Fibroblast of skin of left quadriceps (primary cell): Measurements from ENCODE around the gene ARHGEF9.

Experiments used
- DNase-seq, 2 experiments: peaks; one replicate each; pipeline ENCODE4 v3.0.0-alpha.2; 2013; ENCODE audit warnings: low read depth in 2 of 2

The ARHGEF9 gene

DNA sequence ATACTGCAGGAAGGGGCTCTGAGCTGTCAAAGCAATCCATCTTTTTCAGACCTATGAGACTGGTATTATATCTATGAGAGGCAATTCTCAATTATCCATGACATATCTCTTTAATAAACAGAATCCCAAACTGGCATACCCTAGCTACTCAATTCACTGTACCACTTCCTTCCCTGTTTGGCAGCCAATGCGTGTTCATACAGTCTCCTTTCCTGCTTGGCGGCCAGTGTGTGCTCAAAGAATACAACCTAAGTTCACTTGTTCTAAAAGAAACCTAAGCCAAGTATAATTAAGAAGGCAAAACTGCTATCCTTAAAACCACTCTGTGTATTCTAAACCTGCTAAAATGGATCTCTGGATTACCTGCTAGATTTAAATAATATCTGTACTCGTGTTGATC, 38.3 kb downstream of the ARHGEF9 start:
- DNase-seq: no peak

DNA sequence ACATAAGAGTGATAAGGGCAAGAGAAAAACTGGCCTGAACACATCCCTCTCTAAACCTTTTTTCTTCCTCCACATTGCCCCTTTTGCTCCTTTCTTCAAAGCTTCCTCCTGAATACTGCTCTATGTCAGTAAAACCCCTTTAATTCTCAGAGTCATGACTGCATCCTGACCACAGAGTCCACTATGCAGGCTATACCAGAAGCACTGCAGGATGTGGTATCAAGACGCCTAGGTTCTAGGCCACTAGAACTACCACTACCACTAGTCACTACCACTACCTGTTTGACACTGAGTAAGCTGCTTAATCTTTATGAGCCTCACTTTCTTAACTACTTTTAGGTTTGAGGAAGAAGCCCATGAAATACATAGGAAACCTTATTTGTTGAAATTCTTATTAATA, 38.7 kb downstream of the ARHGEF9 start:
- DNase-seq: no peak

DNA sequence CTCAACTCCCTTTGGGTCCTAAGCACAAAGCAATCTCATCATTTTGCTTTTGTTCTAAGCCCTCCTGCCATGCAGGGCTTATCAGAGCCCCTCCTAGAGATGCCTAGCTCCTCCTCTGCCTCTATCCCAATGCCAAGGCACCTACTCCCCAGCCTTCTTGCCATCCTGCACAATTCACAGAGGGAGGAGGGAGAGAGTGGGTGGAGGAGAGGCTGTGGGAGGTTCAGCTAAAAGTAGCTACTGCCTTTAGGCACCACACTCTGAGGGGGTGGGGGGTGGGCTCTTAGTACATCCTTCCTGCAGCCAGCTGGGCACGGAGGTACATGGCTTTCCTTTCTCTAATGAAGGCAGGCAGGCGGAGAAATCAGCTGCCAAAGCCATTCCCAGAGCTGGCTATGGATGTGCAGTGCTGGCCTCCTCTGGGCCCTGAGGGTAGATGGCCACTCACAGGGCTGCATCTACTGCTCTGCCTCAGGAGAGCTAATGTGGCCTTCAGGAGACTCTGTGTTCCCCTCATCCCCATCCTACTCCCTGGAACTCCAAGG, 40.1 kb downstream of the ARHGEF9 start:
- DNase-seq: no peak

DNA sequence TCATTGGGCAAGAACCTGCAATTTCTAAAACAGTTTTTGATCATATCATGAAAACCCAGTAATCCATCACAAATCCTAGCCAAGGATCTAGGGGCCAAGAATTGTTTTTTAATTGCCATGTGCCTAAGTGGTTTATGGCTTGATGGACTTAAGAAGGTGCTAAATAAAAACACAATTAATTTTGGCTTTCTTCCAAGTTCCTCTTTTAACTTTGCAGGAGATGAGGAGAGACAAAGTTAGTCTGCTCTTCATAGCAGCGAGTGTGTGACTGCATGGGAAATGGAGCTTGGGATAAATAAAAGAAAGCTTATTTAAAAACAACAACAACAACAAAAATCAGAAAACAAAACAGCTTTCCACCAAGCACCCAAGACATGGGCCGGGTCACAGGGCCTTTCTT, 41.4 kb downstream of the ARHGEF9 start:
- no peak for DNase-seq

DNA sequence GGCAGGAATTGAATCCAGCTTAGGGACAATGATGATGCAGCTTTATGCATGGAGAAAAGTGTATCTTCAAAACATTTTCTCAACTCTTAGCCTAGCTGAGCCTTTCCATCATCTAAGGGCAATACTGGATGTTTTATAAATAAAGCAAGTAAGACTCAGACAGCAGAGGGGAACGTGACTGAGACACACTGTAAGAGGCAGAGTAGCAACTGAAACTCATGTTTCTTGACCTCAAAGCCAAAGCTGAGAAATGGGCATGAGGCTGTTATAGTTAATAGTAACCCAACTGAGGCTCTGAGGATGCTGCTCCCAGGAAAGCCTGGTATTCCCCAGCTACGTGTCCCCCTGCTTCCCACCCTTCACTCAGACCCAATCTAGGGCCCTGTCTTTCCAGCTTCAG, 44.6 kb downstream of the ARHGEF9 start:
- no peak for DNase-seq

DNA sequence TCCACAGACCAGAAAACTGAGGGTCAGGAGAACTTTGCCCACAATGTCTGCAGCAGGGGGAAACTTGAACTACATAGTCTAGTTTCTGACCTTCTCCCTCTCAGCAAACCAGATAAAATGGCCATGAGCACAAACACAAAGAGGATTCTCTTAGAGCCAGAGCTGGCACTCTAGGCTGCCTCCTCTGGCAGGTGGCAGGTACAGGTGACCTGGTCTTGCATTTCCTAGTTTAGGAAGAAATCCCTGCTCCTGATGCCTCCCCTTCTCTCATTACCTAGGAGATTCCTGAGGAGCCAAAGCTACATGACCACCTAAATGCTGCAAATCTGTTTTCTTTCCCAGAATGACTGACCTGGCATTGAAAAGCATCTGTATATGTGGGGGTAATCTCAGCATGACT, 45.1 kb downstream of the ARHGEF9 start:
- no peak for DNase-seq

DNA sequence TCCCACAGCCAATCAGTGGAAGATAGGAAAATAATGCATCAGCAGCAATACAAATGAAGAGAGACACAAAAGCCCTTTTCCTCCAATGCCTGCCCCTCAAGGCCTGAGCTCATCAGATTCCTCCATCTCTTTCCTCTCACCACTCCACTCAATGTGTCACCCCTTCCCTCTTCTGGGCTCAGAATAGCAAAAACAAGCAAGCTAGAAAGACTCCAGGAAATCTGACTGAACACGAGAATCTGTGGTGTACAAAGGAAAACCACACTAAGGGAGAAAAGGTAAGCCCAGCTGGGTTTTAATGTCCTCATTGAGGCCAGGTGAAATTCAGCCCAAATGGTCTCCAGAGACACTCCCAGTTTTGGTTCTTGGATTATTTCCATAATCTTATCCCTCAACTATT, 46.3 kb downstream of the ARHGEF9 start:
- no peak for DNase-seq

DNA sequence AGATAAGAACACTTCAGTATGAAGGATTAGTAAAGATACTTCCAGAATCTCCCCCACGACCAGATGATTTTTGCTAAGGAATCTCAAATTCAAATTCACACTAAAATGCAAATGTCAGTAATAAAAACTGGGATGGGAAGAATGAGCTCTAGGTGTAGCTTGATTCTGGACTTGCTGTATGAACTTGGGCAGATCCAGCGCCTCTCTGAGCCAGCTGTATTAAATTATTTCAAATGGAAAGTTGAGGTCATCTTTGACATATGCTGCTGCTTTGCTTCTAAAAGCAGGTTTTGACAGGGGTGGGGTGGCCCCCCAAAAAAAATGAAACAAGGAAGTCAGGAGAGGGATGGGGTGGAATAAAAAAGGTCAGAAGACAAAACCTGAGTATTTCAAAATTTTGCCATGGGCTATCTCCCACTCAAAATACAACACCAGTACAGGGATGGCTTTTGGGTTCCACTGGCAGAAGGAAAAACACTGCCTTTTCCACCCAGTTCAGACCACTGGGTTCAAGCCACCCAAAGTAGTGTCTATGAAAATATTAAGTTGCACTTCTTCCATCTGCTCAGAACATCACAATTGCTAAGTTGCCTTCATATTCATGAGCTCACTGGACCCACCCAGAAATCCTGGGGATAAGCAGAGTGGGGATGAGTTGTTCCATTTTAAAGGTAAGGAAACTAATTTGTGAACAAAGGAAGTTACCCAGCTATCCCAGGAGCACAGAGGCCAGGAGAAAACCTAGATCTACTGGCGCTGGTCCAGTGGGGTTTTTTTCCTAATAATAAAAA, 47.7 kb downstream of the ARHGEF9 start:
- no peak for DNase-seq

DNA sequence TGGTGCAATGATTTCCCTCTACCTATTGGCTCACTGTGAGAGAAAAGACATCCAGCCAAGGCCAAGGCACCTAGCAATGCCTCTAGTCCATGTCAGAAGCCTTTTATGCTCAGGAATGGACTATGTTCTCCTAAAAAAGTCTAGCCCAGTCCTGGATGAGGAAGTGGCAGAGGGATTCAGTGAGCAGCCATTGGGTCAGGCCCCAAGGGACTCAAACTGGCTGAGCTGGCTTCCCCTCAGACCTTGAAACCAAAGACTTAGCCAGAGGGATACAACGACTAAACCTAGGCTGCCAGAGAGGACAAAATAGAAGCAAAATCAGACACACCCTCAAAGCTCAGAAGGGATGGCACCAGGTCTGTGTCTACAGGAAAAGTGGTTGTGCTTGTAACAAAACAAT, 49.1 kb downstream of the ARHGEF9 start:
- no peak for DNase-seq

DNA sequence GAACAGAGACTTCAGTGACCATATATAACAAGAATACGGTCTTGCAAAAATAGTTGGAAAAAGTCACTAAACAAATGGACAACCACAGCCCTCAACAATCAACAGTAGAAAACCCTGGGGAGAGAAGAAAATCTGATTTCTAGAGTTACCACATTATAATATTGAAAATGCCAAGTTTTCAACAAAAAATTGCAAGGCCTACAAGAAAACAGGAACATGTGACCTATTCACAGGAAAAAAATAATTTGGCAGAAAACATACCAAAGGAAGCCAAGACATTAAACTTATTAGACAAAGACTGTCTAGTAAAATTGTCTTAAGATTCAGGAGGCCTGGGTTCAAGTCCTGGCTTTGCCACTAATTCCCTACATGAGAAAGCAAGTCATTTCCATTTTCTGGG, 64.7 kb downstream of the ARHGEF9 start:
- no peak for DNase-seq

DNA sequence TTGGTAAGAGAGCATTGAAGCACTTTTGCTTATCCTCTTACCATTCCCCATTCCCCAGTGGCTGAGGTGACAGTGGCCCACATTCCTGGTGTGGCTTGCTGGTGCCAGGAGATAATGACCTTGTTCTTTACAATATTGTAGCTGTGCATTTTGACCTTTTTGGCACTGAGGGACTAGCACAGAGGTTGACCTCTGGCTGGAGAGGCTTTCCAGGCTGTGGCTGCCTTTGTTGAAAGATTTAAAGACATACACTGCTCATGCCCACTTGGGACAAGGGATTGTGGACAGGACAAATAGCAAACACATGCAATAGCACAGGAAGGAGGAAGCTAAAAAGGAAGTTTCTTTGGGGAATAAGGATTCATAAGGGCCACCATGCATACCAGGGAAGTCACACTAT, 65.4 kb downstream of the ARHGEF9 start:
- no peak for DNase-seq

DNA sequence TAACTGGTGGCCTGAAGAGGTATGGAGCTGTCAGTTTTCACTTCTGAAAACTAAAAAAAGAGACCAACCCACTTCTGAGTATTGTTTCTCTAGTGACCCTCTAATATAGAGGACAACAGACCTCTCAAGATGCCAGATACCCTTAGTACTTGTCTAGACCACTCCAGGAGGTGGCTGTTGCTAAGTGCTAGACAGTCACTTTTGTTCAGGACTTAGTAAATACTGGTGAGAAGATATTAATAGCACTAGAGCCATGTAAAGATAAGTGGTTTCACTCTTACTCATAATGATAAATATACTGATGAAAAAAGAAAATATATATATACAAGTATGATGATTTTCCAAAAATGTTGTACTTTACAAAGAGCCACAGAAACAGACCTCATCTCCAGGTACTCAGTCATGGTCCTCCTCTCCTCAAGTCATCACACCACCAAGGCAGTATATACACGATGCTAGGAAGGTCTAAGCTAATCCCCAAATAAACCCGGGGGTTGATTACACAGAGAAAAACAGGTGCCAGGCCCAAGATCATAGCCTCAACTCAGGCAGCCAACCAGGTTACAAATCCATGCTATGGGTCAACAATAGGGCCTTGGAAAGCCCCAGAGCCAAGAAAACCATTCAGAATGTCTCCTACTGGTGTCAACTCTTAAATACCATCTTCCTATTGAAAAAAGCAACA, 66.9 kb downstream of the ARHGEF9 start:
- DNase-seq: no peak

DNA sequence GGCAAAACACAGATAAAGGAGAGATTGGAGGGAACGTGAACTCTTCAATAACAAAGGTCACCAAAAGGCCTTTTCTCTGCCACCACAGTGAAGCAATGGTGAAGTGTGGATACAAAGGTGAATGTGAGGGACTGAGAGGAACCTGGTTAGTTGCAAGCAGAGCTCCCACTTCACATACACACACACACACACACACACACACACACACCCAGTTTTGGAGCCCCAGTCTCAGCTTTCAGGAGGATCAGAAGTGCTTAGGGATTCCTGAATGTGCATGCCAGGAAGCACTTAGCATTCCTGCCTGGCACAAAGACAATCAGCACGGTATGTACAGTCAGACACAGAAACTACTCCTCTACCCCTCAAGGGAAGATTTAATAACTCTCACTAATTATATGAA, 71.5 kb downstream of the ARHGEF9 start:
- DNase-seq: no peak

DNA sequence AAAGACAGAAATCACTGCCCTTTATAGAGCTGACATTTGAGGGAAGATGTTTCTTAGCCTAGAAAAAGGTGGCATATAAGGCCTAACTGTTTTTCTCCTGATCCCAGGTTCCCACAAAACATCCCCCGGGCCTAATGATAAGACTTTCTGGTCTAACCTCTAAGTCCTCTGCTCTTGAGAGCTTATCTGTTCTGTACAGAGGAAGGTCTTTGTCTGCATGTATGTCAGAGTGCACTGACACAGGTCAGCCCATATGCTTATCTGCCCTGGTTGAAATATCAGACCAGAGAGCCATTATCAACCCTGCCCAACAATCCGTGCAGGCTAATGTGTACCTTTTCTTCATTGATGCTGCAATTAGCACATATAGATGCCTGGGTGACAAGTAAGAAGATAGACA, 76.2 kb downstream of the ARHGEF9 start:
- no peak for DNase-seq

DNA sequence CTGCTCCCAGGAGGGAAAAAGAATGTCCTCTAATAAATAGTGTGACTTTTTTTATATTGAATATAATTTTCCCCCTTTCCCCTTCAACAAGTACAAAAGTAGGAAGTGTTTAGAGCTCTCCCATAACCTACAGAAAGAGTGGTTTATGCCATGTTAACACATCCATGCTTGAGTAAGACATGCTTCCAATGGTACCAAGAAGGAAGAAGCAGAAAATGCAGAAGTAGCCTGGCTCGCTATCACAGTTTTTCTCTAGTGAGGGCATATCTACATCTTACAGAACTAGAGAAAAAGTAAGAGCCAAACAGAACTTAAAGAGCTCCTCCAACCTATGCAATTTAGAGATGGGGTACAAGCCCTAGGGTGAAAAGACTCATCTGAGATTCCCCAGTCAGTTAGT, 82.5 kb downstream of the ARHGEF9 start:
- no peak for DNase-seq

DNA sequence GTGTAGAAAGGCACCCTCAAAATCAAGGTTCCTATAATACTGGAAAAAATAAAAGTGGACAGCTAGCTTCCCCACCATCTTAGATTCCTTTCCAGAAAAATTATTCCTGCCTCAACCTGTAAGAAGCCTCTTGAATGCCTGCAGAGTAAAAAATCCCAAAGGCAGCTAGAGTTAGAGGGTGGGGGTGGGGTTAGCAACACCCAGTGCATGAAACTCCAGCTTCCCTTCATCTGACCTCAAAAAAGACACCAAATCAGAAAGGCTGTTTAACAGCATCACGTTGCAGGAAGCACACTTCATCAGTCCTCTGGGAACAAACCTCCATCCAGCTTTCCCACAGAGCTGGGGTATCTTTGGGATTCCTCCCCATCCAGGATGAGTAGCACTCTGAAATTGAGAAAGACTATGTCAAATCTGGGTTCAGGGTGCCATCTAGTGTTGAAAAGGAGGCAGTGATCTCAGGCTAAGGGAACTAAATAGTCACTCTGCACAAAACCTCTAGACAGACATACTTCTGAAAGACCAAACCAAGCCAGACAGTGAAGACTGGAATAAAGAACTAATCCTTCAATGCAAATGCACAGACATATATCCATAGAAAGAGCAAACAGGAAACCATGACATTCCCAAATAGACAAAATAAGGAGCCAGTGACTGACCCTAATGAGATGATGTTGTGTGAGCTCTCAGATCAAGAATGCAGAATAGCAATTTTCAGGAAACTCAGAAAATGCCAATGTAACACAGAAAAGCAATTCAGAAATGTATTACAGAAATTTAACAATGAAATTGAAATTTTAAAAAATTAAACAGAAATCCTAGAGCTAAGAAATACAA, 97.9 kb downstream of the ARHGEF9 start:
- DNase-seq: peak; percentile 55 to 56

DNA sequence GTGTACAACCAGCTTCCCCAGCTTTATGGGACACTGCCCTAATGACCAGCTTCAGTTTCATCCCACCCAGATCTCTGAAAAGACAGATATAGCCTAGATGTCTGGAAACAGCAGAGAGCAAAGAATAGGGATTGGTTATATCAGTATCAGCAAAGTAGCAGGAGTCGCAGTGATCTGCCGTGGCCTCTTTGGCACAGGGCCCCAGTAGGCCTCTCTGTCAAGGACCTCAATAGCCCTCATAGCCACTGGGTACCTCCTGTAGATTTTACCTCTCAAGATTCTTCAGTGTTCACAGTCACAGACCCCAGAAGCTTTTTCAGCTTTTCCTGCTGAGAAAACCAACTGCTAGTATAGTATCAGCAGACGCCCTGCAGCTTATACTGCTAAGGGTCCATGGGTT, 104.6 kb downstream of the ARHGEF9 start:
- no peak for DNase-seq

DNA sequence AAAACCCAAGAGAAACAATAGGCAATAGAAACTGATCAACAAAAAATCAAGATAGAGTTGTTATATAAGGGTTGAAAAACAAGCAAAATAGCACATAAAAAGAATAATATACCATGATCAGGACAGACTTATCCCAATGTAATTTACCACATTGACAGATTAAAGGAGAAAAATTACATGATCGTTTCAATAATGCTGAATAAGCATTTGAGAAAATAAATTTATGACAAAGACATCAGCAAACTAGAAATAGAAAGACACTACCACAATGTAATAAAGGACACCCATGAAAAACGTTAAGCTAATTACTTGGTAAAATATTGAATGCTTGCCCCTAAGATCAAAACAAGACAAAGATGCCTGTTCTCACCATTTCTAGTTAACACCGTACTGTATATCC, 105.6 kb downstream of the ARHGEF9 start:
- DNase-seq: no peak

DNA sequence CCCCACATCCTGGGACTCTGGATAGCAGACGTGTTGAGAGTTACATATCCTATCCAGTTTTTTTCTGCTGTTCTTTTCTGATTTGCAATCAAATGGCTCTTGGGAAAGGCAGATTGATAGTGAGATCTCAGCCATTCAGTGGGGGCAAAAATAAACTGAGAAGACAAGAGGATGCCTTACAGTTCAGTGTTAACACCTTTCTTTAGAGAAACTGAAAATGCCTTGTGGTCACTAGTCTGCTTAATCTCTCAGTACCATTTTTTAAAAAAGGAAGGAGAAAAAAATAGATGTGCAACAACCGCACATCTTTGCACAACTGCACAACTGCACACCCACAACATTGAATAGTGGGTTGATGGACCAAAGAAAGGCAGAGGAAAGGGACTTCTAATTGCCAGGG, 109.3 kb downstream of the ARHGEF9 start:
- DNase-seq: no peak

DNA sequence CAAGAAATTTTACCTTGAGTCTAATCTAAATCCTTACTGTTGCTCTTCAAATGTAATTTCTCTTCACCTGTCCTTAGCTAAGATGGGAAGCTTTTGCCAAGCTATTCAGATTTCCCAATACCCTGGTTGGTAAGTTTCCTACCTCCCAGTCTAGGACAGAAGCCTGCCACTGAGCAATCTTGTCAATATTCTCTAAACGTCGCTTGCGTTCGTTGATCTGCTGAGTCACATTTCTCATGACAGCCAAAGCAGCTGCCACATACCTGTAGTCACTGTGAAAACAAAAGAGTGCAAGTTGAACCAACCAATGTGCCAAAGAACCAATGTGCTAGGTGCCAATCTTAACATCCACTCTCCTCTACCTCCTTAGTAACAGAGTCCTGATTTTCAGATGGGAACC, 111.1 kb downstream of the ARHGEF9 start:
- no peak for DNase-seq

DNA sequence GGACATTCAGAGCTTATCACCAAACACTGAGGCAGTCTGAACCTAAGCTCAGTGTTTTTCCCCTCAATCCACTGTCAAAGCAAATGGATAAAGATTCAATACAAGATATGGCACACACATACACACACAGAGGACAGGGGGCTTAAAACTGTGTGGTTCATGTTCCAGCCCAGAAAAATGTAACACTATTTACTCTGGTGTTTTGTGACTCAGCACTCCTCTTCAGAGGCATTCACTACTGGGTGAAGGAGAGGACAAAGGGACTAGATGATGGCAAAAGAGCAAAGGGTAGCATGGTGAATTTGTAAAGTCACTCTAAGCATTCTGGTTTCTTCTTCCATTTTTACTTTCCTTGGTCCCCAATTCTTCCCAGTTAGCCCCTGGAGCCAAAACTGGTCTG, 120.3 kb downstream of the ARHGEF9 start:
- no peak for DNase-seq

DNA sequence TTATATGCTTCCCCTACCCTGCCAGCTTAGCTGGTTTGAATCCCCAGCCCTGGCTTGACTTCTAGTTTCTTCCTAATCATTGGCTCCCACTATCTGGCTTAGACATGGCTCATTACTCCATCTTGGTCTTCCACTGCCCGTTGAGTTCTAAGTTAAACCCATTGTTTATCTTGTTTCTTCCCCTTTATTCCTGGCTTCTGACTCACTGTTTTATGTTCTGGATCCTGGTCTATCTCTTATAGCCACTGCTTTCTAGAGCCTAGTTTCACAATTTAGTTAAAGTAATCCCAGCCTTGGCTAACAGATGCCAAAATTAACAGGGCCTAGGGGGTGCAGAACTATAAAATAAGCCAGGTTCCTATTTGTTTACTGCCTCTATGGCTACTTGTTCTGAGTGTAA, 120.9 kb downstream of the ARHGEF9 start:
- DNase-seq: no peak
